Measurements from ENCODE around the gene NAV2. TPM values are rescaled to one million over a fixed set of nuclear protein-coding genes. Genes with fewer than 3 reads are reported as not detected.

Gene NAV2
- total RNA-seq, 1 experiment from 2014 or later = 22.7 TPM

- TF ChIP-seq, protein P1, sequence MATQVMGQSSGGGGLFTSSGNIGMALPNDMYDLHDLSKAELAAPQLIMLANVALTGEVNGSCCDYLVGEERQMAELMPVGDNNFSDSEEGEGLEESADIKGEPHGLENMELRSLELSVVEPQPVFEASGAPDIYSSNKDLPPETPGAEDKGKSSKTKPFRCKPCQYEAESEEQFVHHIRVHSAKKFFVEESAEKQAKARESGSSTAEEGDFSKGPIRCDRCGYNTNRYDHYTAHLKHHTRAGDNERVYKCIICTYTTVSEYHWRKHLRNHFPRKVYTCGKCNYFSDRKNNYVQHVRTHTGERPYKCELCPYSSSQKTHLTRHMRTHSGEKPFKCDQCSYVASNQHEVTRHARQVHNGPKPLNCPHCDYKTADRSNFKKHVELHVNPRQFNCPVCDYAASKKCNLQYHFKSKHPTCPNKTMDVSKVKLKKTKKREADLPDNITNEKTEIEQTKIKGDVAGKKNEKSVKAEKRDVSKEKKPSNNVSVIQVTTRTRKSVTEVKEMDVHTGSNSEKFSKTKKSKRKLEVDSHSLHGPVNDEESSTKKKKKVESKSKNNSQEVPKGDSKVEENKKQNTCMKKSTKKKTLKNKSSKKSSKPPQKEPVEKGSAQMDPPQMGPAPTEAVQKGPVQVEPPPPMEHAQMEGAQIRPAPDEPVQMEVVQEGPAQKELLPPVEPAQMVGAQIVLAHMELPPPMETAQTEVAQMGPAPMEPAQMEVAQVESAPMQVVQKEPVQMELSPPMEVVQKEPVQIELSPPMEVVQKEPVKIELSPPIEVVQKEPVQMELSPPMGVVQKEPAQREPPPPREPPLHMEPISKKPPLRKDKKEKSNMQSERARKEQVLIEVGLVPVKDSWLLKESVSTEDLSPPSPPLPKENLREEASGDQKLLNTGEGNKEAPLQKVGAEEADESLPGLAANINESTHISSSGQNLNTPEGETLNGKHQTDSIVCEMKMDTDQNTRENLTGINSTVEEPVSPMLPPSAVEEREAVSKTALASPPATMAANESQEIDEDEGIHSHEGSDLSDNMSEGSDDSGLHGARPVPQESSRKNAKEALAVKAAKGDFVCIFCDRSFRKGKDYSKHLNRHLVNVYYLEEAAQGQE (IDR thresholded peaks at IDR 0.05; ENCODE audit: insufficient read depth in 1 of 2, low read depth in 2 of 2, low read length in 1 of 2) = no peak
- TF ChIP-seq, protein P2, sequence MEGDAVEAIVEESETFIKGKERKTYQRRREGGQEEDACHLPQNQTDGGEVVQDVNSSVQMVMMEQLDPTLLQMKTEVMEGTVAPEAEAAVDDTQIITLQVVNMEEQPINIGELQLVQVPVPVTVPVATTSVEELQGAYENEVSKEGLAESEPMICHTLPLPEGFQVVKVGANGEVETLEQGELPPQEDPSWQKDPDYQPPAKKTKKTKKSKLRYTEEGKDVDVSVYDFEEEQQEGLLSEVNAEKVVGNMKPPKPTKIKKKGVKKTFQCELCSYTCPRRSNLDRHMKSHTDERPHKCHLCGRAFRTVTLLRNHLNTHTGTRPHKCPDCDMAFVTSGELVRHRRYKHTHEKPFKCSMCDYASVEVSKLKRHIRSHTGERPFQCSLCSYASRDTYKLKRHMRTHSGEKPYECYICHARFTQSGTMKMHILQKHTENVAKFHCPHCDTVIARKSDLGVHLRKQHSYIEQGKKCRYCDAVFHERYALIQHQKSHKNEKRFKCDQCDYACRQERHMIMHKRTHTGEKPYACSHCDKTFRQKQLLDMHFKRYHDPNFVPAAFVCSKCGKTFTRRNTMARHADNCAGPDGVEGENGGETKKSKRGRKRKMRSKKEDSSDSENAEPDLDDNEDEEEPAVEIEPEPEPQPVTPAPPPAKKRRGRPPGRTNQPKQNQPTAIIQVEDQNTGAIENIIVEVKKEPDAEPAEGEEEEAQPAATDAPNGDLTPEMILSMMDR (IDR thresholded peaks at IDR 0.05) = no peak
- TF ChIP-seq SIN3A (IDR thresholded peaks at IDR 0.05; ENCODE audit: borderline replicate concordance, insufficient read depth, low read depth, low read length) (no peak), POLR2AphosphoS5 (IDR thresholded peaks at IDR 0.05; ENCODE audit: low read depth, low read length) (no peak), TCF7L2 (IDR thresholded peaks at IDR 0.05; ENCODE audit: low read depth, low read length) (no peak)
- in situ Hi-C loops (cut with HindIII; ENCODE audit: low pct_unique_long_range_greater_than_20kb, low sequenced_read_pairs) = no loop called here
- no peak for ATAC-seq
Measured at GRCh38 chr11:19962053-19962800, 249.6 kb downstream of the NAV2 start.

GRCh38 chr11:19962801-19963175 is 250.2 kb downstream of the NAV2 start:
- no peaks in the 10 kb centered on the region for H3K36me3 ChIP-seq (ENCODE audit: control insufficient read depth, insufficient read depth, low read length)
- ChIA-PET POLR2A (no interaction called here), CTCF (no interaction called here)
- H3K27me3 ChIP-seq (ENCODE audit: control insufficient read depth, insufficient read depth, low read length) = no peaks in the 10 kb centered on the region
- no TSS peak for BruUV-seq (replicated peaks)
- DNase-seq (ENCODE audit: low read depth, low spot score) (no peak), ATAC-seq (no peak)
- peaks cover 2% of the 10 kb centered on the region; the same call in 1 of the 2 replicates for H3K4me1 ChIP-seq (ENCODE audit: control insufficient read depth, insufficient read depth, low read length)
- TF ChIP-seq, protein P1 (IDR thresholded peaks at IDR 0.05; ENCODE audit: insufficient read depth in 1 of 2, low read depth in 2 of 2, low read length in 1 of 2) = no peak
- no peak for TF ChIP-seq POLR2AphosphoS5 (IDR thresholded peaks at IDR 0.05; ENCODE audit: low read depth, low read length)
- TF ChIP-seq SIN3A (IDR thresholded peaks at IDR 0.05; ENCODE audit: borderline replicate concordance, insufficient read depth, low read depth, low read length) = no peak
- no peak for TF ChIP-seq TCF7L2 (IDR thresholded peaks at IDR 0.05; ENCODE audit: low read depth, low read length)
- H3K27ac ChIP-seq (ENCODE audit: low read length) = no peak overlapping the region
- in situ Hi-C loops (cut with HindIII; ENCODE audit: low pct_unique_long_range_greater_than_20kb, low sequenced_read_pairs) = no loop called here
- no peaks in the 10 kb centered on the region for H3K9me3 ChIP-seq (ENCODE audit: control insufficient read depth, insufficient read depth, low read depth, low read length)
- intact Hi-C loops (cut with micrococcal nuclease; ENCODE audit: unreplicated experiment) = no loop called here
- H3K4me3 ChIP-seq (ENCODE audit: low read depth in 2 of 2, low read length in 2 of 2) = no peak overlapping the region

More at GRCh38 chr11:19962053-19962800, 249.6 kb downstream of the NAV2 start:
- no peak overlapping the region for H3K27ac ChIP-seq (ENCODE audit: low read length)
- no peak for DNase-seq (ENCODE audit: low read depth, low spot score)
- ChIA-PET POLR2A (no interaction called here), CTCF (no interaction called here)
- H3K4me3 ChIP-seq (ENCODE audit: low read depth in 2 of 2, low read length in 2 of 2) = no peak overlapping the region
- no peaks in the 10 kb centered on the region for H3K36me3 ChIP-seq (ENCODE audit: control insufficient read depth, insufficient read depth, low read length)
- no peaks in the 10 kb centered on the region for H3K4me1 ChIP-seq (ENCODE audit: control insufficient read depth, insufficient read depth, low read length)
- H3K27me3 ChIP-seq (ENCODE audit: control insufficient read depth, insufficient read depth, low read length) = no peaks in the 10 kb centered on the region
- H3K9me3 ChIP-seq (ENCODE audit: control insufficient read depth, insufficient read depth, low read depth, low read length) = no peaks in the 10 kb centered on the region
- no TSS peak for BruUV-seq (replicated peaks)
- intact Hi-C loops (cut with micrococcal nuclease; ENCODE audit: unreplicated experiment) = no loop called here
